Measurements from ENCODE around the gene RCSD1.
"Not testable (repeated sequence)": the region's sequence is repeated elsewhere in the genome, so short reads cannot be mapped to it uniquely, and the experiment has no call there.

Gene RCSD1

DNA sequence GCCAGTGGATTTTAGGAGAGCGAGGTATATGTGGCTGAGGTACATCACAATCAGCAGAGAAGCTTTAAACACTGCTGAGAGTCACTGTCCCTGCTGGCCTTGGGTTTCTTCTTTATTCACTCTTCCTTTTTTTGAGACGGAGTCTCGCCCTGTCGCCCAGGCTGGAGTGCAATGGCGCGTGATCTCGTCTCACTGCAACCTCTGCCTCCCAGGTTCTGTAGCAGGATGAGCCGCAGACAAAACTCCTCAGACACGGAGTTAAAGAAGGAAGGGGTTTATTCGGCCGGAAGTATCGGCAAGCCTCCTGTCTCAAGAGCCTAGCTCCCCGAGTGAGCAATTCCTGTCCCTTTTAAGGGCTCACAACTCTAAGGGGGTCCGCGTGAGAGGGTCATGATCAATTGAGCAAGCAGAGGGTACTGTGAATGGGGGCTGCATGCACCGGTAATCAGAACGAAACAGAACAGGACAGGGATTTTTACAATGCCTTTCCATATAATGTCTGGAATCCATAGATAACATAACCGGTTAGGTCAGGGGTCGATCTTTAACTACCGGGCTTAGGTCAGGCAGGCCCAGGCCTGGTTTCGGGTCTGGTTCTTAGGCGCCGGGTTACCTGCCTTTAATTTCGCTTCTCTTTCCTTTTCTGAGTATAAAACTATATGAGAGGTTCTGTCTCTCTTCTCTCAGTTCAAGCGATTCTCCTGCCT lies 89.8 kb downstream of the RCSD1 start:
- DNase-seq, result not testable (repeated sequence)

DNA sequence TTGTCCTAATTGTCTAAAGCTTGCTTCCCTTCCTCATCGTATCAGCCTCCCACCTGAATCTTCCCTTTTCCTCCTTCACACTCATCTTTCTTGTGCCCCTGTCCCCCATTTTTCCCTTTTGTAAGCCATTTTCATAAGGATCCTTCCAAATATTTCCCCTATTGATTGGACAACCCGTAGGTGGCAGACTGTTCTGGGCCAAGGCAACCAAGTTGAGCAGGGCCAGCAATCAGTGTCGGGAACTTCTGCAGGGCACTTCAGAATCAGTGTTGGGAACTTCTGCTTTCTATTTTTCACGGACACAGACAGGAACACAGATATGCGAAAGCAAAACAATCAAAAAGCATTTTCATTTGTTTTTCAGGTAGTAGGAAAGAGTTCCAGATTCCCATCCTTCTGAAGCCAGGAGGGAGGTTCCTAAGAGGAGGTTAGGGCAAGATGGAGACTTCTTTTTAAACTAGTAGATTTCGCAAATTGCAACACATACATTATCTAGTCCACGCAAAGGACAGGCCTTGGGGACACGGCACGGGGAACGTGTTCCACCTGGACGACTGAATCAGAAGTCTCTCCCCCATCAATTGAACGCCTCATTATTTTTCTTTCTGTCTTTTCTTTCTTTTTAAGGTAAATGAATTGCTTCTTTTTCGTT lies 91.1 kb downstream of the RCSD1 start:
- DNase-seq, result no peak

DNA sequence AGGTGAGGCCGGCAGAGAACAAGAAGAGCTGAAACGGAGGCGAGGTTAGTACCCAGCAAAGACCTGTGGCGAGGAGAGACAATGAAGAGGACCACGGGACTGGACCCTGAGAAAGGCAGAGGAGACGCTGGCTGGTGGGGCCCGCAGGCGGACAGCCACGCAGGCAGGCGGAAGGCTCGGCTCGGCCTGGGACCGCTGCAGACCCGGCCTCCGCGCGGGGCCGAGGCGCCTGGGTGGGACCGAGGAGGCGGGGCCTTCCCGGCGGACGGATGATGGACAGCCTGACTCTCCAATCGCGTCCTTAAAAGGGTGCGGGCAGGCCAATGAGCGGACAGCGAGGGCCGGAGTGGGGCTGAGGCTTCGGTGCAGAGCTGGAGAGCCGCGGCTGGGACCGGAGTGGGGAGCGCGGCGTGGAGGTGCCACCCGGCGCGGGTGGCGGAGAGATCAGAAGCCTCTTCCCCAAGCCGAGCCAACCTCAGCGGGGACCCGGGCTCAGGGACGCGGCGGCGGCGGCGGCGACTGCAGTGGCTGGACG lies 91.7 kb downstream of the RCSD1 start, which contains the start of gene MPZL1:
Gene MPZL1, plus strand, starts transcription at position 366 of the 535 bp plus-strand sequence. CDS start 170 bp downstream, outside the sequence.
- peak; percentile 85 for DNase-seq

DNA sequence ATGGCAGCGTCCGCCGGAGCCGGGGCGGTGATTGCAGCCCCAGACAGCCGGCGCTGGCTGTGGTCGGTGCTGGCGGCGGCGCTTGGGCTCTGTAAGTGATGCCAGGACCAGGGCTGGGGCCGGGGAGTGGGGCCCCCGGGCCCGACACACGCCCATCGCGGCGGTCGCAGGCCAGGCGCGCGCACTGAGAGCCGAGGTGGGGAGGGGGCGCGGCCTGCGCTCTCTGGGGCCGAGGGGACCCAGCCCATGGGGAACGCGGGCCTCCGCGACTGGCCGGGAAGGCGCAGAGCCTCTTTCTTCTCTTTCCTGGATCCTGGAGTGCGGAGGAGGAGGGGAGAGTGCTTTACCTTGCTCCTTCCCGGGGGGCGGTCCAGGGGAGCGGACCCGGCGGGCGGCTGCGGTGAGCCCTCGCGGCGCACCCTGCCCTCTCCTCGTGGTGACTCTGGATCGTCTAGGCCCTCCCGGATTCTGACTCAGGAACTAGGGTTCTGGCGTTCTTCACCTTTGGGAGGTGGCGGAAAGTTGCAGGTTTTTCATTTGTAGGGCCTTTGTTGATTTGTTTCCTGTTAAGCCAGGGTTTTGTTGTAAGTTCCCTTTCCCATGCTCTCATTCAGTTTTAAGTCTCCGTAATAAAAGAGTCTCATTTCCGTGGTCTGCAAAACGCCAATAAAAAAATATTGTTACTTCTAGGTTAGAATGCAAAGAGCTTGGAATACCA lies 92.3 kb downstream of the RCSD1 start:
- no peak for DNase-seq

DNA sequence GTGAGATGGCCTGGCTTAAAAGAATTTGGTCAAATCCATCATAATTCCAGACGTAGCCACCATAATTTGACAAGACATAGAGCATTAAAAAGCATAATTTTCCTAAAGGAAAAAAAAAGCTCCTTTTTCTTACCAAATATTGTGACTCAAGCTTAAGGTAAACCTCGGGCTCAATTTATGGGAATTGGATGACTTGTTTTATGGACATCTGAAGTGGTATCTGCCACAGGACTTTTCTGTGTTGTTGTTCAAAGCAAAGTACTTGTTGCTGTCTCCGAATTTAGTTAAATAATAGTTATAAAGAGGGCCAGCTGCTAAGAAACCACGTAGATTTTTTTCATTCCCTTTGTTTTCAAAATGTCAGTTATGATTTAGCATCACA lies 92.8 kb downstream of the RCSD1 start:
- DNase-seq, result no peak

DNA sequence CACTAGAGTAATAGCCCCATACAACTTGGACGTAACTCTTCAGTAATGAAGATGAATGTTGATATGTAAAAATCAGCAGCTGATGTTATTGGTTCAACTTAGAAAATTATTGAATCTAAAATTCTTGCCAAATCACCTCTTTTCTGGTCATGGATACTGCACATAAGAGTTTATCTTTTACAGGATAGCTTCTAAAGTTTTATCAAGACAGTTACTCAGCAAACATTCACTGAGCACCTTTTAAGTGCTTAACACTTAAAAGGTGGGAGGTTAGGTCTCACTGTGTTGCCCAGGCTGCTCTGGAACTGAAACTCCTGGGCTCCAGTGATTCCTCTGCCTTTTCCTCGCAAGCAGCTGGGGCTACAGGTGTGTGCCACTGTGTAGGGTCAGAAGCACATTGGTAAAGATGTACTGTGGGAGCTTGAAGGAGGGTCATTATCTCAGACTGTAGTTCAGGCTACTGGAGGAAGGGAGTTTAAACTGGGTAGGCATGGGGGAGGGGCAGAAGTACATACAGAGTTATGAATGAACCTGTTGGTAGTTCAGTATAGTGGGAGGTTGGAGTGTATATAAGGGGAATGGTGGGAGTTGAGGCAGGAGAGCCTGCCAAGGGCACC lies 93.8 kb downstream of the RCSD1 start:
- DNase-seq, result no peak

DNA sequence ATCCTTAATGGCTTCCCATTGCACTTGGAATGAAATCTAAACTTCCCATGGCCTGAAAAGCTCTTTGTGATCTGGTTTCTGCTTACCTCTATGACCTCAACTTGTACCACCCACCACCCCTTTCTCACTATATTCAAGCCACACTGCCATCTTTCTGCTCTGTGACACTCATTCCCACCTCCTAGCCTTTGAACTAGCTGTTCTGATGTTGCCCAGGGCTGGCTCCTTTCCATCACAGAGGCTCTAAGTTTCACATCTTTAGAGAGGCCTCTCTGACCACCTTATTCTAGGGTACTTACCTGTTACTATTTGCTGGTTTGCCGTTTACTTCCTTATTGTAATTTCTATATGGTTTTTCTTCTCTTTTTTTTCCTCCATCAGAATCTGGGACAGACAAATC lies 96.0 kb downstream of the RCSD1 start:
- DNase-seq, result no peak

DNA sequence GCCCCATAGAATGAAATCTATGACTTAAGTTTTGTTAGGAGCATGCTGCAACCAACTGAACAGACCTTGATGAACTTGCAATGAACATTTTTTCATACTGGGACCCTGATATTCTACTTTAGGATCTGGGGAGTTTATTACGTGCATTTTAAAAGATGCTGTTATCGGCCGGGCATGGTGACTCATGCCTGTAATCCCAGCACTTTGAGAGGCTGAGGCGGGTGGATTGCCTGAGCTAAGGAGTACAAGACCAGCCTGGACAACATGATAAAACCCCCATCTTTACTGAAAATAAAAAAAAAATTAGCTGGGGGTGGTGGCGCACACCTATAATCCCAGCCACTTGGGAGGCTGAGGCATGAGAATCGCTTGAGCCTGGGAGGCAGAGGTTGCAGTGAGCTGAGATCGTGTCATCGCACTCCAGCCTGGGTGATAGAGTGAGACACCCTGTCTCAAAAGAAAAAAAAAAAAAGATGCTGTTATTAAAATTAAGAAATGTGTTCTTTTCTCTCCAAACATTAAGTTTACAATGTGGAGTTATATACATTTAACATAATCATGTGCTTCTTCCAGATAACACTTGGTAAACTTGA lies 98.9 kb downstream of the RCSD1 start:
- no peak for DNase-seq

DNA sequence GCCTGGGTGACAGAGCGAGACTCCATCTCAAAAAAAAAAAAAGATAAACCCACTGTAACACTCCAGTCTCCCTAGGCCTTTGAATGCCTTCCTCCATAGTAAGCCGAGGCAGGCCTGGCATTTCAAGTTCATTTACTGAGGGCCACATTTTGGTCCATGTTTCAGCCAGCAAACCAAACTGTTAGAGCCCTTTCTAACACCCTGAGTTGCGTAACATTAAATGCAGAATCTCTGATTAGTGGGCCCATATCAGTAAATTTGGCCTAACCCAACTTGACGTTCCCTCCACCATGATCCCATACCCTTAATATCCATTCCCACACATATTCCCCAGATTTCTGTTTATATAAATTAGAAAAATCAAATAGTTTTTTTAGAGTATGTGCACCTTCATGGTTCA lies 104.2 kb downstream of the RCSD1 start:
- DNase-seq, result no peak

DNA sequence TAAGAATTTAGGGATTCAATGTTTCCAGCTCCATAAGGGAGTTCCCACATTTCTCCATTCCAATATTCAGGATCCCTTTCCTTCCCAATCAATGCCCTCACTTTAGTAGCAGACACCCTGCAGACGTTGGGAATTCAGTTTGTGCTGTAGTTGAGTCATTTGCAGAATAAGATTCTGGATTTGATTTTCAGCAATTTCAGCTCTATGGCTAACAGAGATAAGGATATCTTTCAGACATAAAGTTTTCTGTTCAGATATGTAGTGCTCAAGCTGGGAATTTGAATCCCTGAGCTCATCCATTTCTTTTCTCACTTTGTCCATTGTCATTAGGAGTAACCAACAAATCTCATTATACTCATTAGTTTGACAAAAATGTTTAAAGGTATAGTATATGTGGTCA lies 104.8 kb downstream of the RCSD1 start:
- DNase-seq, result no peak

DNA sequence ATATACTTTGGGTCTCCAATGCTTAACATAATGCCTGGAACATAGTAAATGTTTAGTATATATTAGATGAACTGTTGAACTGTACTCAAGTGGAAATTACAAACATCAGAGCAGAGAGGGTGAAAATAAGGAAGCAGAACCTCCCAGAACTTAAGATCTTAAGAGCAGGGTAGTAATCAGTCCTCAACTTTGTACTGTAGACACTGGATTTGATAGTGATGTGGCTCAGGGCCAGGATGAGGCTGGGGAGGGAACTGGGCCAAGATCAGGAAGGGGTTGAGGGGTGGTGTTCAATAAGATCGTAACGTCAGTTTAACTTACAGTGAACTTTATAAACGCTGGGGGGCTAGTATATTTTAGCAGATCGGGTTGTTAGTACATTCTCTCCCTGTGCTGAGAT lies 107.1 kb downstream of the RCSD1 start:
- DNase-seq, result no peak

DNA sequence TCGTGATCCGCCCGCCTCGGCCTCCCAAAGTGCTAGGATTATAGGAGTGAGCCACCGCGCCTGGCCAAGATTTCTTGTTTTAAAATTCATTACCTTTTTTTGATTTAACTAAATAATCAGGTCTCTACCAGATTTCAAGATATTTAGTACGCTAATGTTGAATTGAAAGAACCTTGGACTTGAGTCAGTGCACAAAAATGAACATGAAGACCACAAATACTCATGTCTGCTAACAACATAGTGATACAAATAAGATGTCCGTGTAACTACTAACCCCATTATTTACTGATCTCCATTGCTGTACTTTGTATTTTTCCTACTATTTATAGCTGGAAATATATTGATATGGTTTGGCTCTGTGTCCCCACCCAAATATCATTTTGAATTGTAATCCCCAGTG lies 108.1 kb downstream of the RCSD1 start:
- no peak for DNase-seq

DNA sequence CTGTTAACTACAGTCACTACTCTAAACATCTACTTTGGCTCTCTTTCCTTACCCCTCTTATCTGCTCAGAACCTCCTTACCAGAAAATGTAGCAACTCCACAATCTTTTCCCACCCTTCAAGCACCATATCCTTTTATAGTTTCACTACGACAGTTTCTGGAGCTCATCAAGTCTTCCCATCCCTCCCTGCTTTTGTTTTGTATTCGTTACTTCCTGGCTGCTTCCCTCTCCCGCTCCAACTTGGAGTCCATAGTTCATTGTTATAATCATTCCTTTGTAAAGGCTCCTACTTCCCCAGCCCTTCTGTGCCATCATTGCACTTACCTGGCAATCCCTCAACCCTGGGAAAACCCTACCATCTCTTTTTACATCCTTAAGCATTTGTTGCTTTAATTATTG lies 109.7 kb downstream of the RCSD1 start:
- DNase-seq, result no peak

DNA sequence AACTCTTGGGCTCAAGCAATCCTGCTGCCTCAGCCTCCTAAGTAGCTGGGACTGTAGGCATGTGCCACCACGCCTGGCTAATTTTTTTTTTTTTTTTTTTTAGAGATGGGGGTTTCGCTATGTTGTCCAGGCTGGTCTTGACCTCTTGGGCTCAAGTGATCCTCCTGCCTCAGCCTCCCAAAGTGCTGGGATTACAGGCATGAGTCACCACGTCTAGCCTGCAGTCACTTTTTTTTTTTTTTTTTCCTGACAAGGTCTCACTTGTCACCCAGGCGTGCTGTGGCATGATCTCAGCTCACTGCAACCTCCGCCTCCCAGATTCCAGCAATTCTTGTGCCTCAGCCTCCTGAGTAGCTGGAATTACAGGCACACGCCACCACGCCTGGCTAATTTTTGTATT lies 111.1 kb downstream of the RCSD1 start:
- DNase-seq, result not testable (repeated sequence)

DNA sequence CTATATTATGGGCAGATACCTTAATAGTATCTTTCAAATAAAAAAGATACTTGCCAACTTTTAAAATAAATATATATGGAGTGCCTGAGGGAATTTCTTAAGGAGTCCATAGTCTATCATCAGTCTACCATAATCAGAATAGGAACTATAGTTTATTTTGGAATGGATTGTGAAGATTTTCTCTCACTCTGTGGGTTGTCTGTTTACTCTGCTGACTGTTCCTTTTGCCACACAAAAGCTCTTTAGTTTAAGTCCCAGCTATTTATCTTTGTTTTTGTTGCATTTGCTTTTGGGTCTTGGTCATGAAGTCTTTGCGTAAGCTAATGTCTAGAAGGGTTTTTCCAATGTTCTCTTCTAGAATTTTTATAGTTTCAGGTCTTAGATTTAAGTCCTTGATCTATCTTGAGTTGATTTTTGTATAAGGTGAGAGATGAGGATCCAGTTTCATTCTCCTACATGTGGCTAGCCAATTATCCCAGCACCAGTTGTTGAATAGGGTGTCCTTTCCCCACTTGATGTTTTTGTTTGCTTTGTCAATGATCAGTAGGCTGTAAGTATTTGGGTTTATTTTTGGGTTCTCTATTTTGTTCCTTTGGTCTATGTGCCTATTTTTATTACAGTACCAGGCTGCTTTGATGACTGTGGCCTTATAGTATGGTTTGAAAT lies 112.5 kb downstream of the RCSD1 start:
- not testable (repeated sequence) for DNase-seq

DNA sequence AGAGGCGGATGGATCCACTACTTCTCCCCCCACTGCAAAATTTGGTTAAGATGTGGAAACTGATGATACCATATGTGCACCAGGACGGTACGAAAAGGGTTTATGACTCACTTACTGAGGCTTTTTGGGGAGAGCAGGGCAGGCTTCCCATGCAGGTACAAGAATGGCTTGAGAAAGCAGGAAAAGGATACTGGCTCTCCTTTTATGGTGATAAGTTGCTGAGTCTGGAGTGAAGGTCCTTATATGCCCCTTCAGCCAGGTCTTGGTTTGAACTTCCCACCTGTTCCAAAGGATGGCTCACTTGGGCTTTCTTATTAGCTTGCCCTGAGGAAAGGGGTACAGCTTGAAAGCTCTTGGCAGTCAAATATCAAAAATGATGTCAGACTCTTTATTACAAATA lies 114.9 kb downstream of the RCSD1 start:
- DNase-seq, result no peak

DNA sequence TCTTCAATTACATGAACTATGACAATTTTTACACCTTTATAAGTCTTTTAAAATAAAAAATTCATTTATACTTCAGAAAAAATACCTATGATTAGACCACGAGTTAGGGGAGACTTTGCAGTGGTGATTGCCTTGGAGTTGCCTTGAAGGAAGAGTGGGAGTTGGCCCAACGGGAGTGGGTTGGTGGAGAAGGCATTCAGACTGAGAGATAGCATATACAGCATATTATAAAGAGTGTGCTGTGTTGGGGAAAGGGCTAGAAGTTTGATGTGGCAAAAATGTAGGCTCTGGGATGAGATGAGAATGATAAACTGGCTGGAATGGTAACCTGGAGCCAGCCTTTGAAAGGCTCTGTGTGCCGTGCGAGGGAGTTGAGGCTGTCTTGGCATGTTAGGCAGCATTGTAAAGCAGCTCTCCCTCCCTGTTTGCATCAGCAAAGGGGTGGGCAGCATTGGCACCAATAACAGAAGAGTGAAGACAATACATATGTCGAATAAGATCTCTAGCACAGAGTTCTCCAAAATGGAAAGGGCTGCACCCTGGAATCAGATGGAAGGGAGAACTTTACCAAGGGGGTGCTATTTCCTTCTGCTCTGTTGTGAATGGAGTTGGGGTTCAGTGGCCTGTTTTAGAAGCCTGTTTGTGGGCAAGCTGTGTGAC lies 116.1 kb downstream of the RCSD1 start:
- DNase-seq, result no peak

DNA sequence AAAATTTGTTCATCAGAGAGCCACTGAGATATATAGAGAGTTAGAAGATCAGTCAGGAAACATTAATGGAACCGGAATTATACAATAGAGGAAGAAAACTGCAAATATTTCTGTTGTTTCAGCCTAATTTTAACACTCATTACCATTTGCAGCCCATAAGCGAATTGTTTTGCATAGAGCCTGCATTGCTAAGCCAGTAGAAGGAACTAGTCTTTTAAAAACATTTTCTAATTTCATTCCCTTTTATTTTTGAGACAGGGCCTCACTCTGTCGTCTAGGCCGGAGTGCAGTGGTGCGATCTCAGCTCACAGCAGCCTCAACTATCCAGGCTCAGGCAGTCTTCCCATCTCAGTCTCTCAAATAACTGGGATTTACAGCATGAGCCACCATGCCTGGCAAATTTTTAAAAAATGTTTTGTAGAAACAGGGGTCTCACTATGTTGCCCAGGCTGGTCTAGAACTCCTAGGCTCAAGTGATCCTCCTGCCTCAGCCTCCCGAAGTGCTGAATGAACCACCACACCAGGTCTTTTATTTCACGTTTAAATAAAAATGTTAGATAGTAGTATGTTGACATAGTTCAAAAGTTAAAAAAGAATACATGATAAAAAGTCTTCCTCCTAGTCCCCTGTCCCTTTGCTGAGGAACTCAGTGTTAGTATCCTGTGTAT lies 117.1 kb downstream of the RCSD1 start:
- DNase-seq, result no peak

DNA sequence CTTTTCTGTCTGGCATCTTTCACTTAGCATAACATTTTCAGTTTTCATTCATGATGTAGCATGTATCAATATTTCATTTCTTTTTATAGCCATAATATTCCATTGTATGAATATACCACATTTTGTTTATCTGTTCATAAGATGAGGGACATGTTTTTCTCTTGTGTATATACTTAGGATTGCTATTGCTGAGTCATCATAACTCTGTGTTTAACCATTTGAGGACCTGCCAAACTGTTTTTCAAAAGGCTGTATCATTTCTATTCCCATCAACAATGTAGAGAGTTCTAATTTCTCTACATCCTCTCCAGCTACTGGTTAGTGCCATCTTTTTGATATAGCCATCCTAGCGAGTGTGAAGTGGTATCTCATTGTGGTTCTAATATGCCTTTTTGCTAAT lies 118.0 kb downstream of the RCSD1 start:
- DNase-seq, result no peak

DNA sequence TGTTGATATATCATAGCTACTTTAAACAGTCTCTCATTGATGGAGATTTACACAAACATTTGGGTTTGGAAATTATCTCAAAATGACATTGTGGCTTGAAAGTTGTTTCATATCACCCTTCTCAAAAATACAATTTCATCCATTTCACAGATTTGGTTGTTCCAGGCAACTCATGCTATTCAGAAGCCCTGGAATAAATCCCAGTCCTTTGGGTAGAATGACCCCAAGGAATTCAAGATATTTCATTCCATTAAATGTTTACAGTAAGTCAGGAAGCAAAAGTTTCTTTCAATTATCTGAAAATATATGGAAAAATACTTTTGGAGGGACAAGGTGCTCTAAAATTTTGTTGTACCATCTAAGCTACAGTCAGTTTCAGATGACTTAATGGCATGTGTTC lies 118.9 kb downstream of the RCSD1 start:
- no peak for DNase-seq

DNA sequence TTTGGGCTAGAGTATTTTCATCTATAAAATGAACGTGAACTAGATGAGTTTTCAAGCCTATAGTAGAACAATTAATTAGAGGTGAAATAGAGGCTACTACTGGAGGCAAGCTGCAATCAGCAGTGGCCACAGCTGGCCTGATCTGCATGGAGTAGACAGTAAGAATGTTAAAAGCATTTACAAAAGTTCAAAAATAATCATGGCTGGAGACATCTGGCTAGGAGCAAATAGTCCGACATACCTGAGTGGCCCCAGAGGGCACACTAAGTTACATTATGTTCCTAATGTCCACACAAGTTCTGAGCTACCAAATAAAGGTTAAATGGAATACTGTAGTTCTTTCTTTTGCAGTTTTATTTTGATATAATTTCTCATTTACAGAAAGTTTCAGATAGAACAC lies 119.7 kb downstream of the RCSD1 start:
- no peak for DNase-seq
